Ishikawa (cell line): Measurements from ENCODE around the gene TBCA.

Experiments used
- CEBPB ChIP-seq: IDR thresholded peaks from 2 replicates; pipeline ENCODE4 v1.6.1; 2012
- CREB1 ChIP-seq: IDR thresholded peaks from 2 replicates; pipeline ENCODE4 v1.6.1; 2012; ENCODE audit warnings: low read depth
- EGR1 ChIP-seq: IDR thresholded peaks from 2 replicates; pipeline ENCODE4 v1.6.1; 2012
- EP300 ChIP-seq: IDR thresholded peaks from 2 replicates; pipeline ENCODE4 v1.6.1; 2012; ENCODE audit warnings: borderline replicate concordance
- FOXM1 ChIP-seq: IDR thresholded peaks from 2 replicates; pipeline ENCODE4 v1.6.1; 2012; ENCODE audit warnings: low read depth, borderline replicate concordance
- MAX ChIP-seq: IDR thresholded peaks from 2 replicates; pipeline ENCODE4 v1.6.1; 2012
- NFIC ChIP-seq: IDR thresholded peaks from 2 replicates; pipeline ENCODE4 v1.6.1; 2012
- RAD21 ChIP-seq: IDR thresholded peaks from 2 replicates; pipeline ENCODE4 v1.6.1; 2012; ENCODE audit warnings: low read depth
- REST ChIP-seq: IDR thresholded peaks from 2 replicates; pipeline ENCODE4 v1.6.1; 2012; ENCODE audit warnings: low read depth, mild to moderate bottlenecking
- TAF1 ChIP-seq: IDR thresholded peaks from 2 replicates; pipeline ENCODE4 v1.6.1; 2012; ENCODE audit warnings: low read depth, mild to moderate bottlenecking
- TCF12 ChIP-seq: IDR thresholded peaks from 2 replicates; pipeline ENCODE4 v1.6.1; 2012; ENCODE audit warnings: low read depth
- TEAD4 ChIP-seq: IDR thresholded peaks from 2 replicates; pipeline ENCODE4 v1.6.1; 2012
- USF1 ChIP-seq: IDR thresholded peaks from 2 replicates; pipeline ENCODE4 v1.6.1; 2012
- YY1 ChIP-seq: IDR thresholded peaks from 2 replicates; pipeline ENCODE4 v1.6.1; 2012; ENCODE audit warnings: low read depth
- ZBTB7A ChIP-seq: IDR thresholded peaks from 2 replicates; pipeline ENCODE4 v1.6.1; 2012; ENCODE audit warnings: low read depth

TBCA gene

GRCh38 chr5:77791356-77791755, 15.2 kb upstream of the TBCA start:
- TF ChIP-seq EGR1 (no peak), REST (no peak), EP300 (no peak), TEAD4 (no peak), TCF12 (no peak), USF1 (no peak), TAF1 (no peak), CEBPB (no peak), CREB1 (no peak), MAX (no peak), ZBTB7A (no peak), YY1 (no peak), RAD21 (no peak), NFIC (no peak), FOXM1 (no peak)

- TF ChIP-seq ZBTB7A (no peak), USF1 (no peak), EP300 (no peak), FOXM1 (no peak), NFIC (no peak), EGR1 (no peak), CEBPB (no peak), TCF12 (no peak), REST (no peak), TAF1 (no peak), TEAD4 (no peak), MAX (no peak), RAD21 (no peak), YY1 (no peak)
Observed at GRCh38 chr5:77785229-77785628, 9.1 kb upstream of the TBCA start.

- no peak for TF ChIP-seq NFIC
- no peak for TF ChIP-seq FOXM1
- TF ChIP-seq MAX: no peak
- TF ChIP-seq RAD21: no peak
Observed at GRCh38 chr5:77784735-77785134, 8.6 kb upstream of the TBCA start.

- TF ChIP-seq FOXM1 (no peak), NFIC (no peak), REST (no peak), RAD21 (no peak), MAX (no peak), TCF12 (no peak), CREB1 (no peak), YY1 (no peak), EP300 (no peak), EGR1 (no peak), ZBTB7A (no peak), CEBPB (no peak), TEAD4 (no peak), USF1 (no peak), TAF1 (no peak)
Observed at GRCh38 chr5:77781076-77781475, 4.9 kb upstream of the TBCA start.
